Large intestine (tissue), 3 donors: ENCODE results near the gene GCNT1. TPM values are rescaled to one million over a fixed set of nuclear protein-coding genes. Genes with fewer than 3 reads are reported as not detected.
"Not testable (repeated sequence)": the region's sequence is repeated elsewhere in the genome, so short reads cannot be mapped to it uniquely, and the experiment has no call there.

Source experiments
- DNase-seq, 2 donors: peaks; one replicate each; pipeline versions ENCODE4 v3.0.0 to v3.0.0-alpha.2; 2013
- H3K27ac ChIP-seq: one replicate; pipeline ENCODE4 v1.5.1; 2013; ENCODE audit warnings: low read length
- H3K27me3 ChIP-seq: 2 replicates; pipeline ENCODE4 v1.6.1; 2013; ENCODE audit warnings: low read length; ENCODE audit not compliant: control insufficient read depth, insufficient read depth
- H3K36me3 ChIP-seq: 2 replicates; pipeline ENCODE4 v1.6.1; 2013; ENCODE audit warnings: low read length; ENCODE audit not compliant: control insufficient read depth, insufficient read depth
- H3K4me1 ChIP-seq: one replicate; pipeline ENCODE4 v1.6.1; 2013; ENCODE audit warnings: low read length; ENCODE audit not compliant: control insufficient read depth, insufficient read depth
- H3K4me3 ChIP-seq: one replicate; pipeline ENCODE4 v1.5.1; 2013; ENCODE audit warnings: low read length
- H3K9me3 ChIP-seq: one replicate; pipeline ENCODE4 v1.6.1; 2013; ENCODE audit warnings: mild to moderate bottlenecking, low read depth, low read length, moderate library complexity; ENCODE audit not compliant: control insufficient read depth
- WGBS: methylation state at CpG from one replicate; pipeline ENCODE4 v1.1.5; 2013; ENCODE audit warnings: low lambda C conversion rate; ENCODE audit not compliant: insufficient coverage; 5-methylcytosine and 5-hydroxymethylcytosine counted together
- polyA plus RNA-seq: library from polyadenylated mRNA; unstranded; fragments of 120-200 nt; gene quantifications from one replicate; pipeline ENCODE4 v1.2.1, GENCODE V29; 2013

GCNT1 gene
- polyA plus RNA-seq, 1 donor: 108 TPM

- peaks cover 24% of the 10 kb centered on the region for H3K4me1 ChIP-seq
- H3K9me3 ChIP-seq: no peaks in the 10 kb centered on the region
- DNase-seq: peak; percentile 38 to 78
- WGBS: no CpG with 5 or more reads among the region's 32 CpGs
- peaks cover 5% of the 10 kb centered on the region for H3K36me3 ChIP-seq
- H3K27me3 ChIP-seq: no peaks in the 10 kb centered on the region
- H3K4me3 ChIP-seq: peak overlapping the region; percentile 96
- peak overlapping the region; percentile 95 for H3K27ac ChIP-seq
Measured at GRCh38 chr9:76459694-76460635, 983 bp downstream of the GCNT1 start.

- peak overlapping the region; percentile 96 for H3K4me3 ChIP-seq
Measured at GRCh38 chr9:76462126-76462525, 3.1 kb downstream of the GCNT1 start.

GRCh38 chr9:76463211-76463610 lies 4.2 kb downstream of the GCNT1 start:
- Histone ChIP-seq H3K36me3 (peaks cover 13% of the 10 kb centered on the region), H3K9me3 (no peaks in the 10 kb centered on the region), H3K27me3 (no peaks in the 10 kb centered on the region), H3K4me1 (peaks cover 26% of the 10 kb centered on the region), H3K27ac (peak overlapping the region; percentile 22), H3K4me3 (no peak overlapping the region)
- DNase-seq: no peak
- 80% methylated on average over 1 of the region's 4 CpGs for WGBS

More at GRCh38 chr9:76462126-76462525, 3.1 kb downstream of the GCNT1 start:
- no peak for DNase-seq
- Histone ChIP-seq H3K27ac (peak overlapping the region; percentile 37), H3K9me3 (no peaks in the 10 kb centered on the region), H3K4me1 (peaks cover 25% of the 10 kb centered on the region), H3K27me3 (no peaks in the 10 kb centered on the region), H3K36me3 (peaks cover 6% of the 10 kb centered on the region)
- WGBS: no CpG with 5 or more reads among the region's 1 CpG

GRCh38 chr9:76464706-76465105 lies 5.7 kb downstream of the GCNT1 start:
- WGBS: no CpG with 5 or more reads among the region's 1 CpG
- Histone ChIP-seq H3K4me1 (peaks cover 26% of the 10 kb centered on the region), H3K4me3 (no peak overlapping the region), H3K36me3 (peaks cover 15% of the 10 kb centered on the region), H3K27me3 (no peaks in the 10 kb centered on the region), H3K27ac (peak overlapping the region; percentile 8), H3K9me3 (no peaks in the 10 kb centered on the region)
- no peak for DNase-seq

- peaks cover 16% of the 10 kb centered on the region for H3K36me3 ChIP-seq
- H3K27me3 ChIP-seq: no peaks in the 10 kb centered on the region
- WGBS: 75% methylated on average over 2 of the region's 8 CpGs
Measured at GRCh38 chr9:76465442-76466298, 6.7 kb downstream of the GCNT1 start.

GRCh38 chr9:76466299-76466605 lies 7.3 kb downstream of the GCNT1 start:
- Histone ChIP-seq H3K27me3 (no peaks in the 10 kb centered on the region), H3K4me3 (no peak overlapping the region), H3K27ac (peak overlapping the region; percentile 49), H3K4me1 (peaks cover 36% of the 10 kb centered on the region), H3K36me3 (peaks cover 17% of the 10 kb centered on the region), H3K9me3 (no peaks in the 10 kb centered on the region)
- no peak for DNase-seq
- no CpG with 5 or more reads among the region's 2 CpGs for WGBS

More at GRCh38 chr9:76465442-76466298, 6.7 kb downstream of the GCNT1 start:
- DNase-seq: no peak
- Histone ChIP-seq H3K27ac (peak overlapping the region; percentile 49), H3K9me3 (no peaks in the 10 kb centered on the region), H3K4me1 (peaks cover 30% of the 10 kb centered on the region), H3K4me3 (no peak overlapping the region)

- no peak for DNase-seq
- H3K27ac ChIP-seq: no peak overlapping the region
- 89% methylated on average over 3 of the region's 3 CpGs for WGBS
Measured at GRCh38 chr9:76474419-76474818, 15.4 kb downstream of the GCNT1 start.

GRCh38 chr9:76475686-76476085 lies 16.7 kb downstream of the GCNT1 start:
- Histone ChIP-seq H3K36me3 (peaks cover 8% of the 10 kb centered on the region), H3K27me3 (no peaks in the 10 kb centered on the region), H3K9me3 (no peaks in the 10 kb centered on the region), H3K4me1 (peaks cover 21% of the 10 kb centered on the region), H3K27ac (no peak overlapping the region), H3K4me3 (no peak overlapping the region)
- no CpG with 5 or more reads among the region's 4 CpGs for WGBS
- no peak for DNase-seq

More at GRCh38 chr9:76474419-76474818, 15.4 kb downstream of the GCNT1 start:
- Histone ChIP-seq H3K36me3 (peaks cover 9% of the 10 kb centered on the region), H3K27me3 (no peaks in the 10 kb centered on the region), H3K9me3 (no peaks in the 10 kb centered on the region), H3K4me3 (no peak overlapping the region), H3K4me1 (peaks cover 25% of the 10 kb centered on the region)

GRCh38 chr9:76477818-76478217 lies 18.8 kb downstream of the GCNT1 start:
- DNase-seq, H3K27me3 ChIP-seq, H3K9me3 ChIP-seq, H3K4me3 ChIP-seq, H3K27ac ChIP-seq, H3K4me1 ChIP-seq: not testable (repeated sequence)
- H3K36me3 ChIP-seq: peaks cover 11% of the 10 kb centered on the region
- 85% methylated on average over 5 of the region's 7 CpGs for WGBS

GRCh38 chr9:76478226-76478625 lies 19.2 kb downstream of the GCNT1 start:
- WGBS: 90% methylated on average over 2 of the region's 10 CpGs
- Histone ChIP-seq H3K27me3 (no peaks in the 10 kb centered on the region), H3K4me3 (no peak overlapping the region), H3K4me1 (peaks cover under 1% of the 10 kb centered on the region), H3K36me3 (peaks cover 11% of the 10 kb centered on the region), H3K9me3 (no peaks in the 10 kb centered on the region), H3K27ac (no peak overlapping the region)
- DNase-seq: no peak
